PC-9 (cell line): ENCODE results near the gene FIGNL2. TPM values are rescaled to one million over a fixed set of nuclear protein-coding genes. Genes with fewer than 3 reads are reported as not detected.
"Not testable (repeated sequence)": the region's sequence is repeated elsewhere in the genome, so short reads cannot be mapped to it uniquely, and the experiment has no call there.

ENCODE experiments used
- BruUV-seq: library from RNA; stranded (reverse); fragments of 400-500 nt; replicated peaks from 2 replicates; lab custom pipeline; 2021; lab: Mats Ljungman, UMichigan
- CTCF ChIA-PET: fragments of 300-600 bp; sonication (Branson Sonifier 250); formaldehyde crosslinking; loops from one replicate; lab custom pipeline; 2022; ENCODE audit warnings: antibody characterized with exemption; lab: Charles Lee
- POLR2A ChIA-PET: fragments of 300-600 bp; sonication (Branson Sonifier 250); formaldehyde crosslinking; loops from one replicate; lab custom pipeline; 2022; ENCODE audit warnings: antibody characterized with exemption; ENCODE audit not compliant: unreplicated experiment; lab: Charles Lee
- DNase-seq, 2 experiments: peaks; one replicate each; pipeline versions ENCODE4 v3.0.0 to v3.0.0-alpha.2; 2015 to 2022; ENCODE audit warnings: mixed read lengths in 1 of 2
- H2AFZ ChIP-seq: fragments of 200-600 bp; sonication (generic); 2 replicates; pipeline ENCODE4 v1.8.1; 2017; ENCODE audit warnings: antibody characterized with exemption
- H3F3A ChIP-seq: fragments of 200-600 bp; sonication (generic); 2 replicates; pipeline ENCODE4 v1.8.1; 2017; ENCODE audit warnings: antibody characterized with exemption, mild to moderate bottlenecking, low read depth; ENCODE audit not compliant: insufficient read depth
- H3K27ac ChIP-seq: fragments of 200-600 bp; sonication (generic); 2 replicates; pipeline ENCODE4 v1.6.1; 2016; ENCODE audit warnings: mixed run types
- H3K27me3 ChIP-seq: fragments of 200-600 bp; sonication (generic); 2 replicates; pipeline ENCODE4 v1.6.1; 2016; ENCODE audit warnings: low read depth, mixed run types; ENCODE audit not compliant: insufficient read depth
- H3K36me3 ChIP-seq: fragments of 200-600 bp; sonication (generic); 2 replicates; pipeline ENCODE4 v1.6.1; 2016; ENCODE audit warnings: low read depth, mixed run types
- H3K4me1 ChIP-seq: fragments of 200-600 bp; sonication (generic); replicated peaks from 2 replicates; pipeline ENCODE4 v1.6.1; 2016; ENCODE audit warnings: mixed run types; ENCODE audit not compliant: insufficient read depth
- H3K4me2 ChIP-seq: fragments of 200-600 bp; sonication (generic); 2 replicates; pipeline ENCODE4 v1.6.1; 2017; ENCODE audit warnings: mixed run types
- H3K4me3 ChIP-seq: fragments of 200-600 bp; sonication (generic); 2 replicates; pipeline ENCODE4 v1.6.1; 2016; ENCODE audit warnings: mixed run types
- H3K79me2 ChIP-seq: fragments of 200-600 bp; sonication (generic); 2 replicates; pipeline ENCODE4 v1.6.1; 2017; ENCODE audit warnings: low read depth, mixed run types
- H3K9me2 ChIP-seq: fragments of 200-600 bp; sonication (generic); 2 replicates; pipeline ENCODE4 v1.8.1; 2017; ENCODE audit warnings: mild to moderate bottlenecking; ENCODE audit not compliant: insufficient read depth
- H3K9me3 ChIP-seq: fragments of 200-600 bp; sonication (generic); 2 replicates; pipeline ENCODE4 v1.8.1; 2016; ENCODE audit warnings: low read depth; ENCODE audit not compliant: insufficient read depth
- H4K20me1 ChIP-seq: fragments of 200-600 bp; sonication (generic); 2 replicates; pipeline ENCODE4 v1.8.1; 2017; ENCODE audit not compliant: insufficient read depth
- EZH2 ChIP-seq: fragments of 200-600 bp; sonication (generic); IDR thresholded peaks from 2 replicates; pipeline ENCODE4 v1.8.0; 2017; ENCODE audit warnings: antibody characterized with exemption, low read depth
- intact Hi-C: fragments of 100-400 bp; cut with micrococcal nuclease; formaldehyde crosslinking; loops from one replicate; pipeline ENCODE4 v1.10.0; 2022; ENCODE audit not compliant: unreplicated experiment
- total RNA-seq: library from RNA; stranded (reverse); gene quantifications from 2 replicates; pipeline ENCODE4 v1.2.3, GENCODE V29; 2021
- TF ChIP-seq, protein P1 (sequence below): fragments of 200-600 bp; sonication (generic); conservative IDR thresholded peaks from 2 replicates; pipeline ENCODE4 v1.6.1; 2017; ENCODE audit warnings: mixed run types, antibody characterized with exemption, mild to moderate bottlenecking, moderate library complexity

The FIGNL2 gene
- total RNA-seq, 1 experiment from 2014 or later: not detected

DNA sequence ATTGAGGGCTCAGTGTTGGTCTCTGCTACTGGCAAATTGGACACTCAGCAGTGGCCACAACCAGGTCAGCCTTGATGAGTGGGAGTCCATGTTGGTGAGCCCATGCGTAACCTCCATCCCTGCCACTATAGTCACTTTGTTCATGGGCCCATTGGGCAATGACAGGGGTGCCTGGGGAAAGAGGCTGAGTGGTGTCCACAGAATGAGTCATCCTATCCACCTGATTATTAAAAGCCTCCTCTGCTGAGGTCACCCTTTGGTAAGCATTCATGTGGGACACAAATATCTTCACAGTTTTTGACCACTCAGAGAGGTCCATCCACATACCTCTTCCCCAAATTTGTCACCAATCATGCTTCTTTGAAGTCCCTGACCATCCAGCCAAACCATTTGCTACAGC, 50.0 kb downstream of the FIGNL2 start:
- Histone ChIP-seq H3K4me3 (no peak overlapping the region), H3K27me3 (peaks cover 73% of the 10 kb centered on the region), H3F3A (no peaks in the 10 kb centered on the region), H3K4me1 (no peaks in the 10 kb centered on the region), H2AFZ (no peak overlapping the region), H3K9me3 (no peaks in the 10 kb centered on the region), H3K36me3 (no peaks in the 10 kb centered on the region), H3K4me2 (no peak overlapping the region), H3K27ac (no peak overlapping the region), H3K9me2 (no peaks in the 10 kb centered on the region), H3K79me2 (no peaks in the 10 kb centered on the region), H4K20me1 (no peaks in the 10 kb centered on the region)
- TF ChIP-seq EZH2: no peak
- TF ChIP-seq, protein P1, sequence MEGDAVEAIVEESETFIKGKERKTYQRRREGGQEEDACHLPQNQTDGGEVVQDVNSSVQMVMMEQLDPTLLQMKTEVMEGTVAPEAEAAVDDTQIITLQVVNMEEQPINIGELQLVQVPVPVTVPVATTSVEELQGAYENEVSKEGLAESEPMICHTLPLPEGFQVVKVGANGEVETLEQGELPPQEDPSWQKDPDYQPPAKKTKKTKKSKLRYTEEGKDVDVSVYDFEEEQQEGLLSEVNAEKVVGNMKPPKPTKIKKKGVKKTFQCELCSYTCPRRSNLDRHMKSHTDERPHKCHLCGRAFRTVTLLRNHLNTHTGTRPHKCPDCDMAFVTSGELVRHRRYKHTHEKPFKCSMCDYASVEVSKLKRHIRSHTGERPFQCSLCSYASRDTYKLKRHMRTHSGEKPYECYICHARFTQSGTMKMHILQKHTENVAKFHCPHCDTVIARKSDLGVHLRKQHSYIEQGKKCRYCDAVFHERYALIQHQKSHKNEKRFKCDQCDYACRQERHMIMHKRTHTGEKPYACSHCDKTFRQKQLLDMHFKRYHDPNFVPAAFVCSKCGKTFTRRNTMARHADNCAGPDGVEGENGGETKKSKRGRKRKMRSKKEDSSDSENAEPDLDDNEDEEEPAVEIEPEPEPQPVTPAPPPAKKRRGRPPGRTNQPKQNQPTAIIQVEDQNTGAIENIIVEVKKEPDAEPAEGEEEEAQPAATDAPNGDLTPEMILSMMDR: no peak
- no TSS peak for BruUV-seq
- CTCF ChIA-PET: no interaction called here
- intact Hi-C loops: no loop called here
- POLR2A ChIA-PET: no interaction called here
- no peak for DNase-seq

DNA sequence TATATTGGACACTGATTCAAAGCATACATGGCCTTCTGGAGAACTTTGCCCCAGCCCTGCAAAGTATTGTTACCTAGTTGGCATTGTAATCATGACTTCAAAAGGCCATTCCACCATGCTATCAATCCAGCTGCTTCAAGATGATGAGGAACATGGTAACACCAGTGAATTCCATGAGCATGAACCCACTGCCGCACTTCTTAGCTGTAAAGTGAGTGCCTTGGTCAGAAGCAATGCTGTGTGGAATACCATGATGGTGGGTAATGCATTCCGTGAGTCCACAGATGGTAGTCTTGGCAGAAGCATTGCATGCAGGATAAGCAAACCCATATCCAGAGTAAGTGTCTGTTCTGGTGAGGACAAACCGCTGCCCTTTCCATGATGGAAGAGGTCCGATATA, 50.5 kb downstream of the FIGNL2 start:
- DNase-seq: not testable (repeated sequence)

DNA sequence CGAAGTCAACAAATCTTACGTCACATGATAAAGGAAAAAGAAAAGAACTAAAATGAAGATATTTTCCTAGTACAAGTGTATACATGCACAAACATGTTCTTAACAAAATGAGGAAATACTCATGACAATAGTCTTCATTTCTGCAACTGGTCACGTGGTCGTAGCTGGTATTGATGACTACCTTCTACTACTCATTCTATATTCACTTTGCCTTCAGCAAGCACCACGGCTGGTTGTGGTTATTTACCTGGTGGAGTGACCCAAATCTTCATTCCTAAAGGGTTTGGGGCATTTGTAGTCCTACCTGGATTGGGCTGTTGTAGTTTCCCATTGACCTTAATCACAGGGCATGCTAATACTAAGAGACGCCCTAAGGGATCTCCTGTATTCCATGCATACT, 51.2 kb downstream of the FIGNL2 start:
- no TSS peak for BruUV-seq
- Histone ChIP-seq H3K79me2 (no peaks in the 10 kb centered on the region), H4K20me1 (no peaks in the 10 kb centered on the region), H2AFZ (no peak overlapping the region), H3K27ac (no peak overlapping the region), H3K36me3 (no peaks in the 10 kb centered on the region), H3K9me3 (no peaks in the 10 kb centered on the region), H3K4me3 (no peak overlapping the region), H3K4me2 (no peak overlapping the region), H3K4me1 (no peaks in the 10 kb centered on the region), H3F3A (no peaks in the 10 kb centered on the region), H3K9me2 (no peaks in the 10 kb centered on the region), H3K27me3 (peaks cover 71% of the 10 kb centered on the region)
- intact Hi-C loops: no loop called here
- ChIA-PET CTCF (no interaction called here), POLR2A (no interaction called here)
- TF ChIP-seq, protein P1: no peak
- no peak for DNase-seq

More for the DNA sequence above, 50.5 kb downstream of the FIGNL2 start:
- H3K4me2 ChIP-seq, H3K27ac ChIP-seq, H3K4me3 ChIP-seq, H3F3A ChIP-seq, H3K9me2 ChIP-seq, BruUV-seq, H3K36me3 ChIP-seq, H3K9me3 ChIP-seq, H4K20me1 ChIP-seq, H3K4me1 ChIP-seq, POLR2A ChIA-PET, intact Hi-C loops, CTCF ChIA-PET, H3K79me2 ChIP-seq, H2AFZ ChIP-seq: not testable (repeated sequence)
- H3K27me3 ChIP-seq: peaks cover 73% of the 10 kb centered on the region

DNA sequence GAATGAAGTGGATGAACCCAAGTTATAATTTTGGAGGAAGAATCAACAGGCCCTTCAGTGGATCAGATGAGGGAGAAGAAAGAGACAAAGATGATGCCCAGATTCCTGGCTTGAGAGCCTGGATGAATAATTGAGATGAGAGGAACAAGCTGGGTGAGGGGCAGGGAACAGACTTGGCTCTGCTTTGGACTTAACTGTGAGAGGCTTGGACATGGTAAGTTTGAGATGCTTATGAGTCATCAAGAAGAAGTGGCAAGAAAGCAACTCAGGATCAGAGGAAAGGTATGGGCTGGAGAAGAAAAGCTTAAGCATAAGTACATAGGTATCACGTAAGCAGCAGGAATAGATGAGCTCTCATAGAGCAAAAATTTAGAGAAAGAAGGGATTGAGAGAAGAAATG, 55.3 kb downstream of the FIGNL2 start:
- Histone ChIP-seq H3K4me2 (no peak overlapping the region), H2AFZ (no peak overlapping the region), H4K20me1 (no peaks in the 10 kb centered on the region), H3K4me1 (no peaks in the 10 kb centered on the region), H3F3A (no peaks in the 10 kb centered on the region), H3K27ac (no peak overlapping the region), H3K9me3 (no peaks in the 10 kb centered on the region), H3K36me3 (no peaks in the 10 kb centered on the region), H3K27me3 (peaks cover 79% of the 10 kb centered on the region), H3K9me2 (no peaks in the 10 kb centered on the region), H3K79me2 (no peaks in the 10 kb centered on the region), H3K4me3 (no peak overlapping the region)
- no peak for DNase-seq
- TF ChIP-seq EZH2: no peak
- TF ChIP-seq, protein P1: no peak
- intact Hi-C loops: no loop called here
- POLR2A ChIA-PET: no interaction called here
- no TSS peak for BruUV-seq
- CTCF ChIA-PET: no interaction called here
